HCT116 (cell line): ENCODE results near the gene SPRN. TPM values are rescaled to one million over a fixed set of nuclear protein-coding genes. Genes with fewer than 3 reads are reported as not detected.

ENCODE experiments used
- ATAC-seq: fragments of 200-7000 bp; cut with Tn5 transposase; 2 replicates; pipeline ENCODE4 v1.9.1; 2020; ENCODE audit warnings: mild to moderate bottlenecking, moderate library complexity
- BruUV-seq: library from RNA; stranded (reverse); fragments of 400-500 nt; replicated peaks from 2 replicates; lab custom pipeline; 2021; lab: Mats Ljungman, UMichigan
- CTCF ChIA-PET: fragments of 300-600 bp; sonication (Branson Sonifier 250); formaldehyde crosslinking; loops from one replicate; lab custom pipeline; 2021; ENCODE audit warnings: antibody characterized with exemption; lab: Charles Lee
- POLR2A ChIA-PET: fragments of 300-600, 350-600 bp; sonication (Branson Sonifier 250); formaldehyde crosslinking; loops from one replicate; lab custom pipeline; 2021; ENCODE audit warnings: antibody characterized with exemption; lab: Charles Lee
- RAD21 ChIA-PET, 2 experiments: fragments of 300-600 bp; sonication (Branson Sonifier 250); formaldehyde crosslinking; loops; one replicate each; lab custom pipeline; 2023; ENCODE audit warnings: low total read pairs in 2 of 2; ENCODE audit not compliant: uncharacterized antibody in 2 of 2, unreplicated experiment in 2 of 2, low non-redundant PET in 1 of 2; lab: Charles Lee
- DNase-seq: peaks from one replicate; pipeline ENCODE4 v3.0.0-alpha.2; 2010; ENCODE audit warnings: low read depth, low spot score
- H2AFZ ChIP-seq: fragments of 200-600 bp; shearing (Covaris generic), sonication (generic); 2 replicates; pipeline ENCODE4 v1.6.1; 2017; ENCODE audit warnings: low read depth, mixed run types, mixed read lengths, antibody characterized with exemption, low read length; ENCODE audit not compliant: poor library complexity, severe bottlenecking
- H3K27ac ChIP-seq: 2 replicates; pipeline ENCODE4 v1.5.1; 2012; ENCODE audit warnings: low read depth, low read length
- H3K27me3 ChIP-seq: fragments of 200-600 bp; sonication (generic); 2 replicates; pipeline ENCODE4 v1.6.1; 2016; ENCODE audit warnings: mixed run types, low read length, mixed read lengths; ENCODE audit not compliant: insufficient read depth
- H3K36me3 ChIP-seq, 2 experiments: fragments of 200-500 bp in 1 of 2; fragments of 200-600 bp in 1 of 2; sonication (Bioruptor generic) in 1 of 2; sonication (generic) in 1 of 2; 2 replicates each; pipeline versions ENCODE4 v1.5.1 to v1.6.1; 2014 to 2016; ENCODE audit warnings: low read length in 2 of 2, inconsistent platforms in 1 of 2, mixed read lengths in 1 of 2, mixed run types in 1 of 2; ENCODE audit not compliant: insufficient read depth in 2 of 2, control insufficient read depth in 1 of 2
- H3K4me1 ChIP-seq, 2 experiments: fragments of 200-600 bp in 1 of 2; sonication (generic) in 1 of 2; 2 replicates each; pipeline versions ENCODE4 v1.5.1 to v1.6.1; 2012 to 2017; ENCODE audit warnings: low read length in 2 of 2, inconsistent platforms in 1 of 2, mild to moderate bottlenecking in 1 of 2, mixed read lengths in 1 of 2, mixed run types in 1 of 2, moderate library complexity in 1 of 2; ENCODE audit not compliant: insufficient read depth in 2 of 2, control insufficient read depth in 1 of 2
- H3K4me2 ChIP-seq: fragments of 200-600 bp; sonication (generic); 2 replicates; pipeline ENCODE4 v1.6.1; 2017; ENCODE audit warnings: mixed run types, low read length, mixed read lengths
- H3K4me3 ChIP-seq, 2 experiments: fragments of 200-600 bp in 1 of 2; sonication (generic) in 1 of 2; replicated peaks in 1 of 2; 2 replicates each; pipeline ENCODE4 v1.5.1; 2011 to 2016; ENCODE audit warnings: low read length in 2 of 2, control low read depth in 1 of 2, low read depth in 1 of 2, mild to moderate bottlenecking in 1 of 2, mixed read lengths in 1 of 2, mixed run types in 1 of 2
- H3K79me2 ChIP-seq: fragments of 200-600 bp; sonication (generic); 2 replicates; pipeline ENCODE4 v1.6.1; 2017; ENCODE audit warnings: mild to moderate bottlenecking, mixed run types, low read length, moderate library complexity, mixed read lengths; ENCODE audit not compliant: insufficient read depth
- H3K9ac ChIP-seq: fragments of 200-600 bp; sonication (generic); 2 replicates; pipeline ENCODE4 v1.6.1; 2016; ENCODE audit warnings: low read length, mixed read lengths
- H3K9me2 ChIP-seq: fragments of 200-600 bp; sonication (generic), shearing (Covaris generic); 2 replicates; pipeline ENCODE4 v1.6.1; 2017; ENCODE audit warnings: mixed run types, mild to moderate bottlenecking, moderate library complexity; ENCODE audit not compliant: insufficient read depth
- H3K9me3 ChIP-seq, 2 experiments: fragments of 200-500 bp in 1 of 2; fragments of 200-600 bp in 1 of 2; sonication (Bioruptor generic) in 1 of 2; sonication (generic) in 1 of 2; 2 replicates each; pipeline ENCODE4 v1.6.1; 2014 to 2017; ENCODE audit warnings: low read length in 2 of 2, mixed read lengths in 2 of 2, inconsistent platforms in 1 of 2, low read depth in 1 of 2, mild to moderate bottlenecking in 1 of 2, mixed run types in 1 of 2, moderate library complexity in 1 of 2; ENCODE audit not compliant: control insufficient read depth in 1 of 2, insufficient read depth in 1 of 2
- H4K20me1 ChIP-seq: fragments of 200-600 bp; sonication (generic), shearing (Covaris generic); 2 replicates; pipeline ENCODE4 v1.6.1; 2017; ENCODE audit warnings: mixed run types, mild to moderate bottlenecking, moderate library complexity; ENCODE audit not compliant: insufficient read depth
- ATF3 ChIP-seq: IDR thresholded peaks from 2 replicates; pipeline ENCODE4 v1.6.1; 2012
- CBX3 ChIP-seq: IDR thresholded peaks from 2 replicates; pipeline ENCODE4 v1.6.1; 2012; ENCODE audit warnings: low read depth
- CEBPB ChIP-seq: IDR thresholded peaks from 2 replicates; pipeline ENCODE4 v1.6.1; 2012; ENCODE audit warnings: low read depth
- CTCF ChIP-seq, 3 experiments: fragments of 200-600 bp in 1 of 3; sonication (generic) in 1 of 3; IDR thresholded peaks in 2 of 3; conservative IDR thresholded peaks in 1 of 3; 2 replicates each; pipeline ENCODE4 v1.5.1; 2012 to 2017; ENCODE audit warnings: low read depth in 2 of 3, low read length in 2 of 3, antibody characterized with exemption in 1 of 3, borderline replicate concordance in 1 of 3, control low read depth in 1 of 3, mild to moderate bottlenecking in 1 of 3, mixed read lengths in 1 of 3, mixed run types in 1 of 3, moderate library complexity in 1 of 3; ENCODE audit not compliant: insufficient read depth in 1 of 3
- EGR1 ChIP-seq: IDR thresholded peaks from 2 replicates; pipeline ENCODE4 v1.6.1; 2012; ENCODE audit warnings: low read depth
- EZH2phosphoT487 ChIP-seq: fragments of 200-600 bp; IDR thresholded peaks from 2 replicates; pipeline ENCODE4 v1.6.1; 2018; ENCODE audit warnings: antibody characterized with exemption, borderline replicate concordance
- FOSL1 ChIP-seq: IDR thresholded peaks from 2 replicates; pipeline ENCODE4 v1.6.1; 2012; ENCODE audit warnings: low read depth
- JUND ChIP-seq: IDR thresholded peaks from 2 replicates; pipeline ENCODE4 v1.6.1; 2012
- POLR2A ChIP-seq: IDR thresholded peaks from 2 replicates; pipeline ENCODE4 v1.7.0; 2011; ENCODE audit warnings: borderline replicate concordance; ENCODE audit not compliant: insufficient read depth, insufficient read length; ENCODE audit errors: extremely low read depth
- POLR2AphosphoS5 ChIP-seq: IDR thresholded peaks from 2 replicates; pipeline ENCODE4 v1.6.1; 2011; ENCODE audit warnings: mild to moderate bottlenecking, low read depth, low read length, moderate library complexity
- RAD21 ChIP-seq: IDR thresholded peaks from 2 replicates; pipeline ENCODE4 v1.6.1; 2012; ENCODE audit warnings: low read depth, mild to moderate bottlenecking
- REST ChIP-seq: IDR thresholded peaks from 2 replicates; pipeline ENCODE4 v1.6.1; 2012; ENCODE audit warnings: low read depth
- SIN3A ChIP-seq: IDR thresholded peaks from 2 replicates; pipeline ENCODE4 v1.6.1; 2012; ENCODE audit warnings: low read depth
- SP1 ChIP-seq: IDR thresholded peaks from 2 replicates; pipeline ENCODE4 v1.6.1; 2012; ENCODE audit warnings: low read depth
- SRF ChIP-seq: IDR thresholded peaks from 2 replicates; pipeline ENCODE4 v1.6.1; 2012; ENCODE audit warnings: low read depth
- TCF7L2 ChIP-seq: IDR thresholded peaks from 2 replicates; pipeline ENCODE4 v1.7.0; 2011; ENCODE audit warnings: borderline replicate concordance, inconsistent platforms; ENCODE audit not compliant: insufficient read depth, insufficient read length; ENCODE audit errors: extremely low read depth
- YY1 ChIP-seq: IDR thresholded peaks from 2 replicates; pipeline ENCODE4 v1.6.1; 2011; ENCODE audit warnings: low read length, low read depth, moderate library complexity, mild to moderate bottlenecking; ENCODE audit not compliant: insufficient replicate concordance; ENCODE audit errors: extremely low read depth
- ZBTB33 ChIP-seq: IDR thresholded peaks from 2 replicates; pipeline ENCODE4 v1.6.1; 2011; ENCODE audit warnings: mild to moderate bottlenecking, low read length, moderate library complexity; ENCODE audit not compliant: insufficient replicate concordance; ENCODE audit errors: extremely low read depth
- ZNF274 ChIP-seq: fragments of 200-500 bp; sonication (Bioruptor generic); IDR thresholded peaks from 2 replicates; pipeline ENCODE4 v1.6.1; 2014; ENCODE audit warnings: mild to moderate bottlenecking, low read depth, low read length, inconsistent platforms
- intact Hi-C: fragments of 100-400 bp; cut with micrococcal nuclease; formaldehyde crosslinking; loops from 2 replicates; pipeline ENCODE4 v1.10.0; 2022
- total RNA-seq: library from RNA; stranded (reverse); gene quantifications from one replicate; pipeline ENCODE4 v1.2.1, GENCODE V29; 2021; ENCODE audit not compliant: unreplicated experiment

SPRN gene
- total RNA-seq, 1 experiment from 2014 or later = not detected

- POLR2A ChIA-PET = no interaction called here
- CTCF ChIA-PET = no interaction called here
- H3K27ac ChIP-seq = no peak overlapping the region
Observed at GRCh38 chr10:133440633-133441285, 16.3 kb upstream of the SPRN start.

More at GRCh38 chr10:133440633-133441285, 16.3 kb upstream of the SPRN start:
- no peak overlapping the region for H2AFZ ChIP-seq
- H3K36me3 ChIP-seq = no peaks in the 10 kb centered on the region
- TF ChIP-seq SIN3A (no peak), EGR1 (no peak), REST (no peak), CBX3 (no peak), ZNF274 (no peak), EZH2phosphoT487 (no peak), ATF3 (no peak), RAD21 (no peak), JUND (no peak), TCF7L2 (no peak), CEBPB (no peak), ZBTB33 (no peak), SRF (no peak), SP1 (no peak), YY1 (no peak), POLR2A (no peak), CTCF (IDR thresholded peaks at IDR 0.05 in 2 of 3, conservative IDR thresholded peaks at IDR 0.05 in 1 of 3; ENCODE audit: borderline replicate concordance in 1 of 3, insufficient read depth in 1 of 3, low read depth in 2 of 3, low read length in 2 of 3) (no peak), POLR2AphosphoS5 (no peak), FOSL1 (no peak)
- intact Hi-C loops = no loop called here
- H3K9ac ChIP-seq = no peak overlapping the region
- H4K20me1 ChIP-seq = no peaks in the 10 kb centered on the region
- no peak overlapping the region for H3K4me2 ChIP-seq
- H3K4me1 ChIP-seq = no peaks in the 10 kb centered on the region
- H3K27me3 ChIP-seq = no peaks in the 10 kb centered on the region
- DNase-seq = no peak
- no peak for ATAC-seq
- H3K9me2 ChIP-seq = no peaks in the 10 kb centered on the region
- no peaks in the 10 kb centered on the region for H3K9me3 ChIP-seq
- H3K4me3 ChIP-seq = no peak overlapping the region
- no peaks in the 10 kb centered on the region for H3K79me2 ChIP-seq
- RAD21 ChIA-PET = no interaction called here
- BruUV-seq = no TSS peak
